VCaP (cell line): Measurements from ENCODE around the gene DNAAF5.

Experiments
- H3K27ac ChIP-seq: fragments of 450-650 bp; 2 replicates; pipeline ENCODE4 v1.5.1; 2017
- TF ChIP-seq, protein P1 (sequence below): fragments of 450-650 bp; conservative IDR thresholded peaks from 2 replicates; pipeline ENCODE4 v1.5.1; 2017; ENCODE audit warnings: mild to moderate bottlenecking, moderate library complexity

Gene DNAAF5

DNA sequence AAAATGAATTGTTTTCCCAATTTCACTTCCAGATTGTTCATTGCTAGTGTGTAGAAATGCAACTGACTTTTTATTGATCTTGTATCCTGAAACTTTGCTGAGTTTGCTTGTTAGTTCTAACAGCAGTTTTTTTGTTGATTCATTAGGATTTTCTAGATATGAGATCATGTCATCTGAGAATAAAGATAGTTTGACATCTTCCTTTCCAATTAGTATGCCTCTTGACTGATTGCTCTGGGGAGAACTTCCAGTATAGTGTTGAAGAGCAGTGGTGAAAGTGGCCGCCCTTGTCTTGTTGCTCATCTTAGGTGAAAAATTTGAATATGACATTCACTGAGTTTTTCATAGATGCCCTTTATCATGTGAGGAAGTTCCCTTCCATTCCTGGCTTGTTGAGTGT is 93.8 kb downstream of the DNAAF5 start:
- TF ChIP-seq, protein P1, sequence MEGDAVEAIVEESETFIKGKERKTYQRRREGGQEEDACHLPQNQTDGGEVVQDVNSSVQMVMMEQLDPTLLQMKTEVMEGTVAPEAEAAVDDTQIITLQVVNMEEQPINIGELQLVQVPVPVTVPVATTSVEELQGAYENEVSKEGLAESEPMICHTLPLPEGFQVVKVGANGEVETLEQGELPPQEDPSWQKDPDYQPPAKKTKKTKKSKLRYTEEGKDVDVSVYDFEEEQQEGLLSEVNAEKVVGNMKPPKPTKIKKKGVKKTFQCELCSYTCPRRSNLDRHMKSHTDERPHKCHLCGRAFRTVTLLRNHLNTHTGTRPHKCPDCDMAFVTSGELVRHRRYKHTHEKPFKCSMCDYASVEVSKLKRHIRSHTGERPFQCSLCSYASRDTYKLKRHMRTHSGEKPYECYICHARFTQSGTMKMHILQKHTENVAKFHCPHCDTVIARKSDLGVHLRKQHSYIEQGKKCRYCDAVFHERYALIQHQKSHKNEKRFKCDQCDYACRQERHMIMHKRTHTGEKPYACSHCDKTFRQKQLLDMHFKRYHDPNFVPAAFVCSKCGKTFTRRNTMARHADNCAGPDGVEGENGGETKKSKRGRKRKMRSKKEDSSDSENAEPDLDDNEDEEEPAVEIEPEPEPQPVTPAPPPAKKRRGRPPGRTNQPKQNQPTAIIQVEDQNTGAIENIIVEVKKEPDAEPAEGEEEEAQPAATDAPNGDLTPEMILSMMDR: no peak
- H3K27ac ChIP-seq: no peak overlapping the region

DNA sequence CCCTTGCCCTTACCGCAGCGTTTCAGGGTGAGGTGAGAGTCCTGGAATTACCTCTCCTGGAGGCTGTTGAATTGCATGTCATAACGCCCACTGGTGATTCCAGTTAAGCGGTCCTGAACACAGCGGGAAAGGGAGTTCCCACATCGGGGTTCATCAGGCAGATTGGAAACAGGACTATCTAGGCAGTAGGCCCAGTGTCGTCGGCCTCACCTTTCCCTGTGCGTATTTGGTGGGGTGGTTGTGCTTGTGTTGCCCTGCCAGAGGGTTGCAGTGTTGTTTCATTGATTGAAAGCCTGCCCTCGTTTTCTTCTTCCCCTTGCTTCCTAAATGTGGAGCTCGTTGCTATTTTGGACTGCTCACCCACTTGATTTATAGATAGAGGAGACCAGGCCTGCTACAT is 95.2 kb downstream of the DNAAF5 start:
- H3K27ac ChIP-seq: no peak overlapping the region
- TF ChIP-seq, protein P1: no peak

DNA sequence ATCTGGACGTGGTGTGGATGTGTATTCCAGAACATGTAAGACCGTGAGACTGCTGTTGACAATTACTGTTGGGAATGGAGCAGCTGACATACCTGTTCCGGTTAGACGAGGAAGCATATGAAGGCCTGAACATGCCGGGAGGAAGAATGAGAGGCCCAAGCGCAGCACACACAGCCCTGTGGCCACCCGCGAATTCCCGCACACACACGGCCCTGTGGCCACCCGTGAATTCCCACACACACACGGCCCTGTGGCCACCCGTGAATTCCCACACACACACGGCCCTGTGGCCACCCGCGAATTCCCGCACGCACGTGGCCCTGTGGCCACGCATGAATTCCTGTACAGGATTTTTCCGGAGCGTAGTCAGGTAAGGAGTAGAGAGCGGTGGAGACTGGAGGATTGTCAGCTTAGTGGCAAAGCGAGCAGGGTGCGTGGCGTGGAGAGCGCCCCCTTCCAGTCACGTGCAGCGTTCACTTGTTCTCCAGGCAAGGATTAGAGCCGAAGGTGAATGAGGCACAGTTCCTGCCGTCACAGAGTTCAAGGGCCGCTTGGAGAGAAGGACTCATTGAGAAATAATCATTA is 96.3 kb downstream of the DNAAF5 start:
- no peak overlapping the region; the same call in 1 of the 2 replicates for H3K27ac ChIP-seq

DNA sequence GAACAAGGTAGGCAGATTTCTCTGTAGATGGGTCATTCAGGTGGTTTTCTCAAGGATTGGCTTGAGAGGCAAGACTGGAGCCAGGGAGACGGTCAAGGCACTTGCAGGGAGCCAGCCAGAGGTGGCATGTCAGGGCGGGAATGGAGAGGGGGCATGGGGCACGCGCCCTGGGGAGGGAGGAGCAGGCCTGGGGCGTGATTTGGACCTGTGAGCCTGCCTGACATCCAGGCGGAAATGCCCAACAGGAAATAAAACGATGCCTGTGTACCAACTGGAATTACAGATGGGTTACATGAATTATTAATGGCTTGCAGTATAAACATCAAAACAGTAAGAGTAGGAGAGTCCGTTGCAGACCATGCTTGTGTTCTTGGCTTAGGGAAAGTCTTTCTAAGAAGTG is 97.2 kb downstream of the DNAAF5 start:
- TF ChIP-seq, protein P1: no peak
- no peak overlapping the region for H3K27ac ChIP-seq

More for the DNA sequence above, 96.3 kb downstream of the DNAAF5 start:
- TF ChIP-seq, protein P1: no peak

DNA sequence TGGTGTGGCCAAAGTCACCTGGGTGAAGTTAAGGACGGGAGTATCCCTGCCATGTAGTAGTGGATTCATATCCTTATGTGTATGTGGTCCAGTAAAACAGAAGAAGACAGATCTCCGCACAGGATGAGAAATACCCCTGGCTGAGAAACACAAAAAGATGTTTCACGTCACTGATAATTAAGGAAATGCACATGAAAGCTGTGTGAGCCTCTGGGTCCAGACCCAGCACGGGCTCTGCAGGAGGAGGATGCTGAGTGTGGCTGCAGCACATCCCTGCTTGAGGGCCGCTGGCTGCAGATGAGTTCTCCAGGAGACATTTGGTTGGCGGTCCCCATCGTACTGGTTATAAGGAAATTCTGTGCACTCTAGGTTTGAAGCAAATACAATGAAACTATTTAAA is 97.6 kb downstream of the DNAAF5 start:
- H3K27ac ChIP-seq: no peak overlapping the region

DNA sequence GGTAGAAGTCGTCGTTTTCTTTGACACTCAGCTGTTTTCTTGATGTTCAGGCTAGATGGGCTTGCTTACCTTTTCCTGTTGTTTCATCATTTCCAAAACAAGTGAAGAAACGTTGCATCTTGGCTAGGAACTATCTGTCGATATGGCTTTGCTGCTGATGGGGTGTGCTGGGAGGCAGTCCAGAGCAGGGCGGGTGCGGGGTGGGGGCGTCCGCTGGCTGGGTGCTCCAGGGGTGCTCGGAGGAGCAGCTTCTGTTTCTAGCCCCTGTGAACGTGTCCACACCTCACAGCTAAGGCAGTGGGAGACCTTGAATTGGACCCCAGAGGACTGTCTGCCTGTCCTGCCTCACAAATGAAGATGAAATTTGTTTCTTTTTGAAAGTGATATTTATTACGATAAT is 98.2 kb downstream of the DNAAF5 start:
- H3K27ac ChIP-seq: peak overlapping the region; percentile 53; the same call in 1 of the 2 replicates
- TF ChIP-seq, protein P1: no peak

More for the DNA sequence above, 97.6 kb downstream of the DNAAF5 start:
- TF ChIP-seq, protein P1: no peak

DNA sequence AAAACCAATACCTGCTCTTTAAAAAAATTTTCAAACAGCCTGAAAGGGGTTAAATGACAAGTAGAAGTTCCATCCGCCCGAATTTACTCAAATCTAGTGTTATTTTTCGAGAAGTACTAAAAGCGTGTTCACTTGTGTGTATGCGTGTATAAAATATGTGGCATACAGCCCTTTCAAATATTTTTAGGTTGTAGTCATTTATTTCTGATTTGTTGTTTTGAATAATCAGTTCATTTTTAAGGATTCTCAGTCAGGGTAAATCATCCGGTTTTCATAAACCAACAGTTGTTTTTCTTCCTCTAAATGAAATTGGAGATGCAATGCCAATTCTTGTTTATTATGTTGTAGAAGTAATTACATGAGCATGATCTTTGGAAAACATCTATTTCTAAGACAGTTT is 98.9 kb downstream of the DNAAF5 start:
- peak overlapping the region; percentile 53 for H3K27ac ChIP-seq
- TF ChIP-seq, protein P1: no peak
